Hematopoietic multipotent progenitor cell treated with erythropoietin and hydrocortisone succinate and interleukin-3 and kit ligand, for 6 days (in vitro differentiated cells): ENCODE data around the gene POLA2.
A peak's percentile ranks its signal among the peaks of the same experiment; 100 is the strongest.
"Not testable (repeated sequence)": the region's sequence is repeated elsewhere in the genome, so short reads cannot be mapped to it uniquely, and the experiment has no call there.

Experiments
- DNase-seq: peaks from one replicate; pipeline ENCODE4 v3.0.0-alpha.2; 2015

POLA2 gene

GRCh38 chr11:65243797-65244196 is 18.0 kb upstream of the POLA2 start:
- DNase-seq, result no peak

- not testable (repeated sequence) for DNase-seq
Measured at GRCh38 chr11:65245046-65245445, 16.7 kb upstream of the POLA2 start.

GRCh38 chr11:65246506-65246905 is 15.3 kb upstream of the POLA2 start:
- no peak for DNase-seq

- not testable (repeated sequence) for DNase-seq
Measured at GRCh38 chr11:65248184-65248710, 13.5 kb upstream of the POLA2 start.

- no peak for DNase-seq
Measured at GRCh38 chr11:65251476-65251875, 10.3 kb upstream of the POLA2 start.

- no peak for DNase-seq
Measured at GRCh38 chr11:65254724-65255123, 7.0 kb upstream of the POLA2 start.

GRCh38 chr11:65258988-65259387 is 2.8 kb upstream of the POLA2 start:
- no peak for DNase-seq

GRCh38 chr11:65260302-65260701 is 1.5 kb upstream of the POLA2 start:
- no peak for DNase-seq

- no peak for DNase-seq
Measured at GRCh38 chr11:65260756-65261590, 789 bp upstream of the POLA2 start.

GRCh38 chr11:65262381-65262680 is 569 bp downstream of the POLA2 start:
- no peak for DNase-seq

- peak; percentile 27 for DNase-seq
Measured at GRCh38 chr11:65262776-65263175, 1.0 kb downstream of the POLA2 start.

- not testable (repeated sequence) for DNase-seq
Measured at GRCh38 chr11:65264747-65265146, 3.0 kb downstream of the POLA2 start.

- peak; percentile 53 for DNase-seq
Measured at GRCh38 chr11:65266210-65266609, 4.4 kb downstream of the POLA2 start.

GRCh38 chr11:65274735-65275682 is 13.2 kb downstream of the POLA2 start:
- DNase-seq, result peak; percentile 85

GRCh38 chr11:65275906-65276305 is 14.1 kb downstream of the POLA2 start:
- DNase-seq, result no peak

GRCh38 chr11:65277631-65278277 is 16.0 kb downstream of the POLA2 start:
- DNase-seq, result no peak

GRCh38 chr11:65278356-65278755 is 16.6 kb downstream of the POLA2 start:
- no peak for DNase-seq

- DNase-seq, result no peak
Measured at GRCh38 chr11:65279279-65279678, 17.5 kb downstream of the POLA2 start.

- no peak for DNase-seq
Measured at GRCh38 chr11:65279741-65280440, 18.1 kb downstream of the POLA2 start.

- no peak for DNase-seq
Measured at GRCh38 chr11:65280646-65281045, 18.9 kb downstream of the POLA2 start.

GRCh38 chr11:65286686-65287085 is 24.9 kb downstream of the POLA2 start:
- DNase-seq, result no peak

- no peak for DNase-seq
Measured at GRCh38 chr11:65287601-65288000, 25.8 kb downstream of the POLA2 start.
